ENCODE measurements around the gene CT45A9.

DNA sequence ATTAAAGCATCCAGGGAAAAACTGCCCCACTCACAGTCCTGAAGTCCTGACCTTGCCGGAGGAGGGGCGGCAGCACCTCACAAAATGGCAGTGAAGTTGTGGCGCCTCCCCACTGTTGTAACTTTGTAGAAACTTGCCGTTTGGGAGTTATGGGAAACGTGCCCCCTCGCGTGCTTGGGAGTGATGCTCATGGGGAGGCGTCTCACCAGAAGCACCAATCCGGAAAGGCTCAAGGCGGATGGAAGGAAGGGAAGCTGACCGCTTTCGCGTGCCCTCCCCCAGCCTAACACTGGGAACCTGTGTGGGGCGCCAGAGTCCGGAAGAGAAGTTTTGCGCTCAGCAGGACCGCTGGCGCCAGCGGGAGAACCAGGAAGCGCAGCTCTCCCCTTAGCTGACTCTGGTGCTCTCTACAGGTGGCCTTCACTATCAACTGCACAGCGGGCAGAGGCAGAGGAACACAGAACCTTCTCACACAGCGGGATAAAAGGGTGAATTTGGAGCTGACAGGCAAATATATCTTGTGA lies 21.7 kb upstream of the CT45A9 start, which contains the start of the genes CT45A10 and SAGE1:
- TF ChIP-seq, protein P1, sequence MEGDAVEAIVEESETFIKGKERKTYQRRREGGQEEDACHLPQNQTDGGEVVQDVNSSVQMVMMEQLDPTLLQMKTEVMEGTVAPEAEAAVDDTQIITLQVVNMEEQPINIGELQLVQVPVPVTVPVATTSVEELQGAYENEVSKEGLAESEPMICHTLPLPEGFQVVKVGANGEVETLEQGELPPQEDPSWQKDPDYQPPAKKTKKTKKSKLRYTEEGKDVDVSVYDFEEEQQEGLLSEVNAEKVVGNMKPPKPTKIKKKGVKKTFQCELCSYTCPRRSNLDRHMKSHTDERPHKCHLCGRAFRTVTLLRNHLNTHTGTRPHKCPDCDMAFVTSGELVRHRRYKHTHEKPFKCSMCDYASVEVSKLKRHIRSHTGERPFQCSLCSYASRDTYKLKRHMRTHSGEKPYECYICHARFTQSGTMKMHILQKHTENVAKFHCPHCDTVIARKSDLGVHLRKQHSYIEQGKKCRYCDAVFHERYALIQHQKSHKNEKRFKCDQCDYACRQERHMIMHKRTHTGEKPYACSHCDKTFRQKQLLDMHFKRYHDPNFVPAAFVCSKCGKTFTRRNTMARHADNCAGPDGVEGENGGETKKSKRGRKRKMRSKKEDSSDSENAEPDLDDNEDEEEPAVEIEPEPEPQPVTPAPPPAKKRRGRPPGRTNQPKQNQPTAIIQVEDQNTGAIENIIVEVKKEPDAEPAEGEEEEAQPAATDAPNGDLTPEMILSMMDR (IDR thresholded peaks at IDR 0.05; ENCODE audit: poor library complexity, severe bottlenecking): no peak
- TF ChIP-seq EZH2 (IDR thresholded peaks at IDR 0.05; ENCODE audit: borderline replicate concordance, insufficient read depth, low read length, poor library complexity, severe bottlenecking): no peak
- no peak for TF ChIP-seq POLR2AphosphoS5 (IDR thresholded peaks at IDR 0.05)
- no peak for TF ChIP-seq RAD21 (conservative IDR thresholded peaks at IDR 0.05)
- no peak for TF ChIP-seq EP300 (conservative IDR thresholded peaks at IDR 0.05; ENCODE audit: poor library complexity, severe bottlenecking)
- no peak for TF ChIP-seq TAF1 (IDR thresholded peaks at IDR 0.05; ENCODE audit: low read depth)
- no peak for TF ChIP-seq SMC3 (conservative IDR thresholded peaks at IDR 0.05; ENCODE audit: poor library complexity)
- TF ChIP-seq MXI1 (conservative IDR thresholded peaks at IDR 0.05; ENCODE audit: poor library complexity, severe bottlenecking): no peak
